Stimulated activated memory B cell treated with anti-CD40 and anti-IgM and Interleukin-4, amounts not matched to agents 10 μg/mL and 1 μg/mL and 100 μg/mL, for 72 hours (primary cell): ENCODE measurements around the gene OSBPL10.

Source experiments
- ATAC-seq: fragments of 150-1000 bp; cut with Tn5 transposase; 2 replicates; pipeline ENCODE4 v1.10.0; 2021
- H3K27ac Mint-ChIP-seq: one replicate; pipeline ENCODE4 v1.8.0; 2022; ENCODE audit warnings: mild to moderate bottlenecking, mixed read lengths
- H3K27me3 Mint-ChIP-seq: one replicate; pipeline ENCODE4 v1.8.0; 2022; ENCODE audit warnings: mixed read lengths
- H3K36me3 Mint-ChIP-seq: one replicate; pipeline ENCODE4 v1.8.0; 2022; ENCODE audit warnings: mixed read lengths
- H3K4me1 Mint-ChIP-seq: one replicate; pipeline ENCODE4 v1.8.0; 2022; ENCODE audit warnings: mixed read lengths
- H3K4me3 Mint-ChIP-seq: one replicate; pipeline ENCODE4 v1.8.0; 2022; ENCODE audit warnings: mild to moderate bottlenecking, moderate library complexity, mixed read lengths
- H3K9me3 Mint-ChIP-seq: one replicate; pipeline ENCODE4 v1.8.0; 2022; ENCODE audit warnings: mixed read lengths

The OSBPL10 gene

GRCh38 chr3:31909455-31909854 lies 71.6 kb downstream of the OSBPL10 start:
- H3K36me3 Mint-ChIP-seq: peaks cover 6% of the 10 kb centered on the region
- no peaks in the 10 kb centered on the region for H3K9me3 Mint-ChIP-seq
- H3K4me1 Mint-ChIP-seq: peaks cover 63% of the 10 kb centered on the region
- peak overlapping the region; percentile 65 for H3K4me3 Mint-ChIP-seq
- no peak for ATAC-seq
- H3K27me3 Mint-ChIP-seq: no peaks in the 10 kb centered on the region
- H3K27ac Mint-ChIP-seq: peak overlapping the region; percentile 78

DNA sequence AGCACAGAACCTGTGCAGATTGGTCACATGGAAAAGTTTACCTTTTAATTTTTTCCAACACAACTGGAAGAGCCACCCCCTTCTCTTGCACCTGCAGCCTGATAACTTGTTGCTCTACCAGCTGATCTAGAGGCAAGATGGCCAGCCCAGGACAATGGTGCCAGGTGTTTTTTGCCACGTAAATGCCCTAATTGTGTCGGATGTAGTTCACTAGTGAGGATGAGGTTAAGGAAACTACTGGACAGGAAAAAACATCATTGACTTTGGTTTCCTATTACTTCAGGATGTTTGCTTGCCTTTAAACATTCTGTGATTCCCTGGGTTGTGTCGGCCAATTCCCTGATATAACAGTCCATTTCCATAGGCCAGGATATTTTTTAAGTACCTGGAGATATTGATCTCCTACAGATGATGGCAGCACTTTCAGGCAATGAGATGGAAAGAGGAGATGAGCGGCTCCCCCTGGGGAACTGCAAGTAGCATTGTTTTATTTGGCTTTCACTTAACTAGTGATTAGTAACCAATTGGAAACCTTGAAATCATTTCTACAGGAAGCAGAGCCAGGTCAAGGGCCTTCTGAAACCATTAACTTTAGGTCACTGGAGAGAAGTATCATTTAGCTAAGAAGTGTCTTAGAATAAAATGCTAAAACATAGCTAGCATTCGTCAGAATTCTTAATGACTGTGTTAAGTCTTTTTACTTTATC lies 72.5 kb downstream of the OSBPL10 start:
- peak overlapping the region; percentile 78 for H3K27ac Mint-ChIP-seq

GRCh38 chr3:31906182-31906581 lies 74.9 kb downstream of the OSBPL10 start:
- no peaks in the 10 kb centered on the region for H3K27me3 Mint-ChIP-seq
- no peak overlapping the region for H3K4me3 Mint-ChIP-seq
- peaks cover 80% of the 10 kb centered on the region for H3K4me1 Mint-ChIP-seq
- no peaks in the 10 kb centered on the region for H3K9me3 Mint-ChIP-seq
- H3K36me3 Mint-ChIP-seq: peaks cover 16% of the 10 kb centered on the region
- peak overlapping the region; percentile 87 for H3K27ac Mint-ChIP-seq
- ATAC-seq: no peak

More for the DNA sequence above, 72.5 kb downstream of the OSBPL10 start:
- H3K36me3 Mint-ChIP-seq: peaks cover 6% of the 10 kb centered on the region
- peaks cover 65% of the 10 kb centered on the region for H3K4me1 Mint-ChIP-seq
- ATAC-seq: no peak
- no peaks in the 10 kb centered on the region for H3K27me3 Mint-ChIP-seq
- H3K4me3 Mint-ChIP-seq: no peak overlapping the region
- no peaks in the 10 kb centered on the region for H3K9me3 Mint-ChIP-seq

- Mint-ChIP-seq H3K27ac (peak overlapping the region; percentile 87), H3K9me3 (no peaks in the 10 kb centered on the region), H3K36me3 (peaks cover 24% of the 10 kb centered on the region), H3K27me3 (no peaks in the 10 kb centered on the region), H3K4me3 (peak overlapping the region; percentile 45), H3K4me1 (peaks cover 76% of the 10 kb centered on the region)
- no peak for ATAC-seq
Observed at GRCh38 chr3:31903686-31904431, 77.2 kb downstream of the OSBPL10 start.

- ATAC-seq: no peak
- Mint-ChIP-seq H3K4me1 (peaks cover 70% of the 10 kb centered on the region), H3K4me3 (no peak overlapping the region), H3K27me3 (no peaks in the 10 kb centered on the region), H3K9me3 (no peaks in the 10 kb centered on the region), H3K27ac (peak overlapping the region; percentile 77), H3K36me3 (peaks cover 26% of the 10 kb centered on the region)
Observed at GRCh38 chr3:31900583-31900982, 80.5 kb downstream of the OSBPL10 start.

GRCh38 chr3:31896648-31897433 lies 84.2 kb downstream of the OSBPL10 start:
- H3K36me3 Mint-ChIP-seq: peaks cover 39% of the 10 kb centered on the region
- no peaks in the 10 kb centered on the region for H3K9me3 Mint-ChIP-seq
- no peak overlapping the region for H3K4me3 Mint-ChIP-seq
- H3K4me1 Mint-ChIP-seq: peaks cover 66% of the 10 kb centered on the region
- ATAC-seq: no peak
- H3K27me3 Mint-ChIP-seq: no peaks in the 10 kb centered on the region
- peak overlapping the region; percentile 46 for H3K27ac Mint-ChIP-seq

DNA sequence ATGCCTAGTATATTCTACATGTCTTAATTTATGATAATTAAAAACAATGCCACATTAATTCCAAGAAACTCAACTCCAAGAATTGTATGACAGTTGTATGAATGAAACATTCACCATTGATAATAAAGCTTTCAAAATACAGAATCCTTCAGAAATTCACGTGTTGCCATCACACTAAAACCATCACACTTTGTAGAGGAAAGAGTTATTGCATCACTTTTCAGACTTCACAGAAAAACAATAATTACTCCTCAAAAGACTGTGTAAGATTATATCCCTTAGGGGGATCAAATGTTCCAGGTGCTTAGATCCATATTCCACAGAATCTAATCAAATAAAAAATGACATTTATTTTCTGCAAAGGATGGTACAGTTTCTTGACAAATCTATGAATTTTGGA lies 85.0 kb downstream of the OSBPL10 start:
- no peaks in the 10 kb centered on the region for H3K27me3 Mint-ChIP-seq
- peak overlapping the region; percentile 46 for H3K27ac Mint-ChIP-seq
- peaks cover 67% of the 10 kb centered on the region for H3K4me1 Mint-ChIP-seq
- H3K9me3 Mint-ChIP-seq: no peaks in the 10 kb centered on the region
- peaks cover 35% of the 10 kb centered on the region for H3K36me3 Mint-ChIP-seq
- H3K4me3 Mint-ChIP-seq: no peak overlapping the region
- no peak for ATAC-seq

DNA sequence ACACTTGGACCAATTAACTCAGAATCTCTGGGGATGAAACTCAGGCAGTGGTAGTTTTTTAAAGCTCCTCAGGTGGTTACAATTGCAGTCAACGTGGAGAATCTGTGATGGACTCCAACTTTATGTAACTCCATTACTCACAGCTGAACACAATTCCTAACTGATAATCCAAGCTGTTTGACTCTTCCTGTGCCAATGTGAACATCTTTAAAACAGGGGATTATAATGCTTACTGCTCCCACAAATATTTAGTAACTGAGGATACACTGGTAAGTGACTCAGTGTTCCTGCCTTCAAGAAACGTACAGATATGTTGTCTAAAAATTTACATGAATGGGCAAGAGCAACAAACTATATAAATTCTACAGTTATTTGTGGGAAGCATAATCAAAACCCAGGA lies 85.6 kb downstream of the OSBPL10 start:
- Mint-ChIP-seq H3K27me3 (no peaks in the 10 kb centered on the region), H3K36me3 (peaks cover 34% of the 10 kb centered on the region), H3K27ac (no peak overlapping the region), H3K4me3 (no peak overlapping the region), H3K4me1 (peaks cover 67% of the 10 kb centered on the region), H3K9me3 (no peaks in the 10 kb centered on the region)
- no peak for ATAC-seq

GRCh38 chr3:31892916-31893573 lies 88.0 kb downstream of the OSBPL10 start:
- peak overlapping the region; percentile 59 for H3K27ac Mint-ChIP-seq

GRCh38 chr3:31892500-31892899 lies 88.6 kb downstream of the OSBPL10 start:
- peaks cover 82% of the 10 kb centered on the region for H3K4me1 Mint-ChIP-seq
- no peaks in the 10 kb centered on the region for H3K9me3 Mint-ChIP-seq
- H3K36me3 Mint-ChIP-seq: peaks cover 43% of the 10 kb centered on the region
- no peak overlapping the region for H3K4me3 Mint-ChIP-seq
- H3K27me3 Mint-ChIP-seq: no peaks in the 10 kb centered on the region
- ATAC-seq: no peak
- H3K27ac Mint-ChIP-seq: peak overlapping the region; percentile 59

More at GRCh38 chr3:31892916-31893573, 88.0 kb downstream of the OSBPL10 start:
- no peak overlapping the region for H3K4me3 Mint-ChIP-seq
- peaks cover 41% of the 10 kb centered on the region for H3K36me3 Mint-ChIP-seq
- H3K4me1 Mint-ChIP-seq: peaks cover 82% of the 10 kb centered on the region
- H3K9me3 Mint-ChIP-seq: no peaks in the 10 kb centered on the region
- H3K27me3 Mint-ChIP-seq: no peaks in the 10 kb centered on the region
- no peak for ATAC-seq

DNA sequence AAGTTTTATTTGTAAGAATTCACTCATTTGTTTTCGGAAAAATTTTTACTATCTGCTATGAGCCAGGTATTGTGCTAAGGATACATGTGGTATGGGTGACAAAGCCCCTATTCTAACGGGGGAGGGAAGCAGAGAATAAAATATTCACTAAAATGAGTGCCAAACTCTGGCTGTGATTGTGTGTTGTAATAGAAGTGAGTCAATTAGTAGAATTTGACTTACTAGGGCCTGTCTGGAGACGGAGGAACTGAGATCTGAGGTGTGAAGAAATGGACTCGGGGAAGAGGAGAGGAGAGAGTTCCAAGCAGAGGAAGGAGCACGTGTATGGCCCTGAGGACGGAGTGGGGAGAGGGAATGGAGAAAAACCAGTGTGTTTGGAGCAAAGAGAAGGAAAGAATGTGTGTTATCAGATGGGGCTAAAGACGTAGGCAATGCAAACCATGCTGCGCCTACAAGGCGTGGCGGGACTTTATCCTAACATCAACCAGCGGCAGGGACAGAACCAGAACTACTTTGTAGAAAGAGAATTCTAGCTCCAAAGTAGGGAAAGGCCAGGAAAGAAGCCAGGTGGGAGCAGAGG lies 89.1 kb downstream of the OSBPL10 start:
- Mint-ChIP-seq H3K27ac (peak overlapping the region; percentile 59), H3K27me3 (no peaks in the 10 kb centered on the region), H3K4me1 (peaks cover 81% of the 10 kb centered on the region), H3K36me3 (peaks cover 39% of the 10 kb centered on the region), H3K9me3 (no peaks in the 10 kb centered on the region), H3K4me3 (no peak overlapping the region)
- no peak for ATAC-seq

GRCh38 chr3:31890742-31891469 lies 90.2 kb downstream of the OSBPL10 start:
- Mint-ChIP-seq H3K9me3 (no peaks in the 10 kb centered on the region), H3K27me3 (no peaks in the 10 kb centered on the region), H3K4me3 (no peak overlapping the region), H3K4me1 (peaks cover 83% of the 10 kb centered on the region), H3K27ac (peak overlapping the region; percentile 59), H3K36me3 (peaks cover 34% of the 10 kb centered on the region)
- no peak for ATAC-seq

- Mint-ChIP-seq H3K4me1 (peaks cover 92% of the 10 kb centered on the region), H3K27ac (no peak overlapping the region), H3K27me3 (no peaks in the 10 kb centered on the region), H3K36me3 (peaks cover 34% of the 10 kb centered on the region), H3K9me3 (no peaks in the 10 kb centered on the region), H3K4me3 (no peak overlapping the region)
- no peak for ATAC-seq
Observed at GRCh38 chr3:31890007-31890406, 91.1 kb downstream of the OSBPL10 start.

DNA sequence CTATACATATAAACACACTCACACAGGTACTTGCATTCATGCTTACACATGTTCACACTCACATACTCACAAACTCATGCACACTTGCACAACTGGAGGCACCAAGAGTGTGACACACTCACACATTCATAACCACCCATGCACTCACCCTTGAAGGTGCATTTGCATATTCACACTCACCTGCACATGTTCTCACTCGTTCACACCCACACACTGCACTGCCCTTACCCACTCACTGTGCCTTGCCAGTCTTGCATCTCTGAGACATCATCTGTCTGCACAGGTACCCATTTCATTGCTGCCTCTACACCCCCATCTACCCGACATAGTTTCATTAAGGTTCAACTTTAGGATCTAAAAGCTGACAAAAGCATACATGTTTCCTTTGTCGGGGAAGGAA lies 95.8 kb downstream of the OSBPL10 start:
- H3K4me3 Mint-ChIP-seq: no peak overlapping the region
- peaks cover 96% of the 10 kb centered on the region for H3K4me1 Mint-ChIP-seq
- peaks cover 3% of the 10 kb centered on the region for H3K9me3 Mint-ChIP-seq
- H3K27ac Mint-ChIP-seq: peak overlapping the region; percentile 81
- ATAC-seq: no peak
- H3K27me3 Mint-ChIP-seq: no peaks in the 10 kb centered on the region
- peaks cover 32% of the 10 kb centered on the region for H3K36me3 Mint-ChIP-seq
